ENCODE results near the gene PPP6R1. TPM values are rescaled to one million over a fixed set of nuclear protein-coding genes. Genes with fewer than 3 reads are reported as not detected.
A peak's percentile ranks its signal among the peaks of the same experiment; 100 is the strongest.

Gene PPP6R1
- total and polyA plus RNA-seq, 10 donors = 49.2 to 150 (median 129) TPM

DNA sequence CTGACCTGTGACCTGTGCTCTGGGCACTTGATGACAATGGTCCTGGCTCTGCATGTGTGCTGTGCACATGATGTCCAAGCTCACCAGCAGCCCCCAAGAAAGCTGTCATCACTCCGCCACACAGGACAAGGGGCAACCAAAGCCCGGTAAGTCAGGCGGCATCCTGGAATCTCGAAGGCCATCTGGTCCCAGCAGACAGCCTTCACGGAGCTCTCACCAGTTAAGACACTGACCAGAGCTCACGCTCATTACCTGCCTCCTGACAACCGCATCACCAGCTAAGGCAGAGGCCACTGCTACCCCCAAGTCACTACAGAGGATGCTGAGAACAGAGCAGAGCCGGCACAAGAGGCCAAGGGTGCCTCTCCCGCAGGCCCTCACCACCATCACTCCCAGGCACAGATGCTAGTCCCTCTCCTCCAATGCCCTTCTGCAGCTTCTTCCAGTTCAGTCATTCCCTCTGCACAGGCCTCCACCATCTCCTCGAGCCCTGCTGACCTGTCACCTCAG lies 10.6 kb downstream of the PPP6R1 start:
- no peaks in the 10 kb centered on the region for H3K9me3 ChIP-seq
- no peak overlapping the region for H3K4me3 ChIP-seq
- intact Hi-C loops (cut with DNase I; ENCODE audit: low total_unique reads) = no loop called here
- H3K4me1 ChIP-seq = peaks cover 34 to 70% (median 66%) of the 10 kb centered on the region in 6 donors
- no peak for DNase-seq
- peak overlapping the region in 3 of 8 donors; percentile 9 to 96 (median 23) for H3K27ac ChIP-seq
- TF ChIP-seq POLR2A (IDR thresholded peaks at IDR 0.05) (no peak), POLR2AphosphoS5 (IDR thresholded peaks at IDR 0.05) (no peak)
- TF ChIP-seq, protein P1, sequence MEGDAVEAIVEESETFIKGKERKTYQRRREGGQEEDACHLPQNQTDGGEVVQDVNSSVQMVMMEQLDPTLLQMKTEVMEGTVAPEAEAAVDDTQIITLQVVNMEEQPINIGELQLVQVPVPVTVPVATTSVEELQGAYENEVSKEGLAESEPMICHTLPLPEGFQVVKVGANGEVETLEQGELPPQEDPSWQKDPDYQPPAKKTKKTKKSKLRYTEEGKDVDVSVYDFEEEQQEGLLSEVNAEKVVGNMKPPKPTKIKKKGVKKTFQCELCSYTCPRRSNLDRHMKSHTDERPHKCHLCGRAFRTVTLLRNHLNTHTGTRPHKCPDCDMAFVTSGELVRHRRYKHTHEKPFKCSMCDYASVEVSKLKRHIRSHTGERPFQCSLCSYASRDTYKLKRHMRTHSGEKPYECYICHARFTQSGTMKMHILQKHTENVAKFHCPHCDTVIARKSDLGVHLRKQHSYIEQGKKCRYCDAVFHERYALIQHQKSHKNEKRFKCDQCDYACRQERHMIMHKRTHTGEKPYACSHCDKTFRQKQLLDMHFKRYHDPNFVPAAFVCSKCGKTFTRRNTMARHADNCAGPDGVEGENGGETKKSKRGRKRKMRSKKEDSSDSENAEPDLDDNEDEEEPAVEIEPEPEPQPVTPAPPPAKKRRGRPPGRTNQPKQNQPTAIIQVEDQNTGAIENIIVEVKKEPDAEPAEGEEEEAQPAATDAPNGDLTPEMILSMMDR (IDR thresholded peaks at IDR 0.05 in 8 of 11, conservative IDR thresholded peaks at IDR 0.05 in 3 of 11) = no peak
- H3K36me3 ChIP-seq = peaks cover 0 to 71% (median 41%) of the 10 kb centered on the region in 6 donors
- WGBS, 5 donors = 66 to 85% (median 79%) methylated on average over 7 to 10 of the region's 10 CpGs
- no peaks in the 10 kb centered on the region for H3K27me3 ChIP-seq (replicated peaks in 1 of 7)

GRCh38 chr19:55247621-55248099 lies 11.2 kb downstream of the PPP6R1 start:
- no peak overlapping the region for H3K4me3 ChIP-seq
- peak; percentile 69 for DNase-seq
- H3K36me3 ChIP-seq = peaks cover 0 to 77% (median 46%) of the 10 kb centered on the region in 6 donors
- no peaks in the 10 kb centered on the region for H3K9me3 ChIP-seq
- H3K27me3 ChIP-seq (replicated peaks in 1 of 7) = no peaks in the 10 kb centered on the region
- peaks cover 28 to 64% (median 60%) of the 10 kb centered on the region in 6 donors for H3K4me1 ChIP-seq
- intact Hi-C loops (cut with DNase I; ENCODE audit: low total_unique reads) = no loop called here
- H3K27ac ChIP-seq = peak overlapping the region in 3 of 8 donors; percentile 9 to 96 (median 23)
- no peak for TF ChIP-seq POLR2A (IDR thresholded peaks at IDR 0.05)
- peak in 1 of 3 donors; percentile 39 for TF ChIP-seq POLR2AphosphoS5 (IDR thresholded peaks at IDR 0.05)
- WGBS, 5 donors = 27 to 36% (median 34%) methylated on average over 8 to 10 of the region's 10 CpGs

GRCh38 chr19:55246462-55247451 lies 12.1 kb downstream of the PPP6R1 start:
- Histone ChIP-seq H3K4me1 (peaks cover 19 to 55% (median 51%) of the 10 kb centered on the region in 6 donors), H3K27ac (peak overlapping the region in 2 of 8 donors; percentile 9 to 96), H3K27me3 (replicated peaks in 1 of 7) (no peaks in the 10 kb centered on the region), H3K4me3 (no peak overlapping the region), H3K9me3 (no peaks in the 10 kb centered on the region), H3K36me3 (peaks cover 3 to 86% (median 55%) of the 10 kb centered on the region in 6 donors)
- TF ChIP-seq POLR2AphosphoS5 (IDR thresholded peaks at IDR 0.05) = peak in 1 of 3 donors; percentile 58
- TF ChIP-seq POLR2A (IDR thresholded peaks at IDR 0.05) = no peak
- WGBS, 5 donors = 87 to 90% (median 89%) methylated on average over 27 to 40 of the region's 40 CpGs
- intact Hi-C loops (cut with DNase I; ENCODE audit: low total_unique reads) = no loop called here
- DNase-seq = peak; percentile 68

GRCh38 chr19:55245236-55245904 lies 13.4 kb downstream of the PPP6R1 start:
- Histone ChIP-seq H3K27ac (no peak overlapping the region), H3K36me3 (peaks cover 3 to 98% (median 68%) of the 10 kb centered on the region in 6 donors), H3K27me3 (replicated peaks in 1 of 7) (no peaks in the 10 kb centered on the region), H3K4me1 (peaks cover 6 to 41% (median 37%) of the 10 kb centered on the region in 6 donors), H3K9me3 (no peaks in the 10 kb centered on the region), H3K4me3 (no peak overlapping the region)
- peak in 1 of 3 donors; percentile 53 for TF ChIP-seq POLR2AphosphoS5 (IDR thresholded peaks at IDR 0.05)
- TF ChIP-seq POLR2A (IDR thresholded peaks at IDR 0.05) = no peak
- 92 to 98% (median 93%) methylated on average over 12 to 23 of the region's 23 CpGs for whole genome bisulfite sequencing, 5 donors
- intact Hi-C loops (cut with DNase I; ENCODE audit: low total_unique reads) = no loop called here
- peak; percentile 60 for DNase-seq

DNA sequence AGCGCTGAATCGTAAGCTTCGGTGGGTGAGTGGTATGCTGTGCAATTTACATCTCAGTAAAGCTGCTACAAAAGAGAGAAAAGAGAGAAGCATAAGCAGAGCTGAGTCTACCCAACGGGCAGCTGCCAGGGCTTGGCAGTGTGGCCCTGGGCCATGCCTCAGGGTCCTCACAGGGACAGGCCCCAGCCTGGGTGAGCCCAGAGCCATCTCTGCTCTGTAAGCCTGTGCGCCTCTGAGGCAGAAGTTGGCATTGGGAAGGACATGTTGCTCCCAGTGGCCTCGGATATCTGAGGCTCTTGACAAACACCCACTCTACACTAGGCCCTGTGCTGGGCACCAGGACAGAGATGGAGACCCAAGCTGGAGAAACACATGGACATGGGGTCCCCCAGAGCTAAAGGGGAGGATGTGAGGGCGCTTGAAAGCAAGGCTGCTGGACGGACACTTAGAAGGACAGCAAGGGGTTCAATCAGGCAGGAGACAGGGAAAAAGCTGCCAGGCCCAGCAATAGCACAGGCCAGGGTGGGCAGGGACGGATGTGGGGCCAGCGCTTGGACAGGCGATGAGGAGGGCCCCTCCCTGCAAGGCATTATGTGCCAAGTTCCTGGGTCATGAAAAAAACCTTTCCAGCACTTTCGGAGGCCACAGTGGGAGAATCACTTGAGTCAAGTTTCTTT lies 14.7 kb downstream of the PPP6R1 start:
- 88 to 93% (median 92%) methylated on average over 12 of the region's 12 CpGs for WGBS, 5 donors
- H3K4me1 ChIP-seq = peaks cover 0 to 29% (median 25%) of the 10 kb centered on the region in 6 donors
- H3K27ac ChIP-seq = no peak overlapping the region
- peaks cover 12 to 98% (median 80%) of the 10 kb centered on the region in 6 donors for H3K36me3 ChIP-seq
- no peak overlapping the region for H3K4me3 ChIP-seq
- H3K9me3 ChIP-seq = no peaks in the 10 kb centered on the region
- no peak for TF ChIP-seq POLR2AphosphoS5 (IDR thresholded peaks at IDR 0.05)
- TF ChIP-seq POLR2A (IDR thresholded peaks at IDR 0.05) = no peak
- TF ChIP-seq, protein P1 (IDR thresholded peaks at IDR 0.05 in 8 of 11, conservative IDR thresholded peaks at IDR 0.05 in 3 of 11) = no peak
- H3K27me3 ChIP-seq (replicated peaks in 1 of 7) = no peaks in the 10 kb centered on the region
- peak; percentile 41 for DNase-seq
- intact Hi-C loops (cut with DNase I; ENCODE audit: low total_unique reads) = no loop called here

All from spleen (tissue), 11 donors.